OCI-LY1 (cell line): ENCODE data around the gene S100PBP.

Source experiments
- H2AFZ ChIP-seq: fragments of 200-600 bp; sonication (generic), shearing (Covaris generic); 2 replicates; pipeline ENCODE4 v1.6.0; 2014; ENCODE audit warnings: antibody characterized with exemption, mild to moderate bottlenecking, low read length
- H3F3A ChIP-seq: fragments of 200-600 bp; sonication (generic), shearing (Covaris generic); 2 replicates; pipeline ENCODE4 v1.6.0; 2014; ENCODE audit warnings: mild to moderate bottlenecking, antibody characterized with exemption, low read length, moderate library complexity; ENCODE audit not compliant: insufficient read depth
- H3K27ac ChIP-seq: fragments of 200-600 bp; sonication (generic); 2 replicates; pipeline ENCODE4 v1.5.1; 2014; ENCODE audit warnings: low read length, mixed run types, mild to moderate bottlenecking, low read depth; ENCODE audit not compliant: poor library complexity, severe bottlenecking
- H3K27me3 ChIP-seq: fragments of 200-600 bp; sonication (generic); 2 replicates; pipeline ENCODE4 v1.6.0; 2014; ENCODE audit warnings: antibody characterized with exemption, mild to moderate bottlenecking, low read length, moderate library complexity; ENCODE audit not compliant: insufficient read depth
- H3K36me3 ChIP-seq: fragments of 200-600 bp; sonication (generic); 2 replicates; pipeline ENCODE4 v1.6.1; 2014; ENCODE audit warnings: mild to moderate bottlenecking, antibody characterized with exemption, low read length, moderate library complexity, mixed read lengths; ENCODE audit not compliant: insufficient read depth
- H3K4me1 ChIP-seq: fragments of 200-600 bp; sonication (generic); 2 replicates; pipeline ENCODE4 v1.5.1; 2014; ENCODE audit warnings: mild to moderate bottlenecking, low read length, moderate library complexity; ENCODE audit not compliant: insufficient read depth, severe bottlenecking
- H3K4me2 ChIP-seq: fragments of 200-600 bp; sonication (generic), shearing (Covaris generic); 2 replicates; pipeline ENCODE4 v1.6.1; 2014; ENCODE audit warnings: low read length
- H3K4me3 ChIP-seq: fragments of 200-600 bp; sonication (generic); 2 replicates; pipeline ENCODE4 v1.5.1; 2014; ENCODE audit warnings: low read length, low read depth, mild to moderate bottlenecking, mixed read lengths; ENCODE audit not compliant: poor library complexity, severe bottlenecking
- H3K79me2 ChIP-seq: fragments of 200-600 bp; shearing (Covaris generic); 2 replicates; pipeline ENCODE4 v1.6.1; 2016; ENCODE audit warnings: mixed run types, low read length, mixed read lengths; ENCODE audit not compliant: insufficient read depth
- H3K9ac ChIP-seq: fragments of 200-600 bp; sonication (generic), shearing (Covaris generic); 2 replicates; pipeline ENCODE4 v1.6.1; 2014; ENCODE audit warnings: mild to moderate bottlenecking, low read length, mixed read lengths
- H3K9me2 ChIP-seq: fragments of 200-600 bp; sonication (generic), shearing (Covaris generic); 2 replicates; pipeline ENCODE4 v1.6.1; 2014; ENCODE audit warnings: low read depth, mild to moderate bottlenecking, low read length, mixed read lengths
- H3K9me3 ChIP-seq: fragments of 200-600 bp; shearing (Covaris generic); 2 replicates; pipeline ENCODE4 v1.6.1; 2014; ENCODE audit warnings: low read length, mixed read lengths
- H4K20me1 ChIP-seq: fragments of 200-600 bp; sonication (generic), shearing (Covaris generic); 2 replicates; pipeline ENCODE4 v1.6.0; 2016; ENCODE audit warnings: mild to moderate bottlenecking, low read length; ENCODE audit not compliant: insufficient read depth
- CTCF ChIP-seq: fragments of 200-600 bp; sonication (generic), shearing (Covaris generic); IDR thresholded peaks from 2 replicates; pipeline ENCODE4 v1.5.1; 2017; ENCODE audit warnings: mild to moderate bottlenecking, antibody characterized with exemption, low read length, moderate library complexity, mixed read lengths
- EZH2 ChIP-seq: fragments of 200-600 bp; sonication (generic), shearing (Covaris generic); IDR thresholded peaks from 2 replicates; pipeline ENCODE4 v1.8.0; 2017; ENCODE audit warnings: borderline replicate concordance, mixed run types, mild to moderate bottlenecking, antibody characterized with exemption, low read length, moderate library complexity, mixed read lengths

S100PBP gene

GRCh38 chr1:32858791-32859190, 41.3 kb downstream of the S100PBP start:
- Histone ChIP-seq H3K27ac (no peak overlapping the region), H4K20me1 (no peaks in the 10 kb centered on the region), H3K4me2 (no peak overlapping the region), H3K27me3 (no peaks in the 10 kb centered on the region), H3K4me1 (no peaks in the 10 kb centered on the region), H3K9me2 (no peaks in the 10 kb centered on the region), H3K9ac (no peak overlapping the region), H3K79me2 (no peaks in the 10 kb centered on the region), H3K4me3 (no peak overlapping the region), H3K9me3 (no peaks in the 10 kb centered on the region), H3F3A (no peaks in the 10 kb centered on the region), H2AFZ (no peak overlapping the region), H3K36me3 (peaks cover 31% of the 10 kb centered on the region; the same call in 1 of the 2 replicates)
- TF ChIP-seq EZH2 (no peak), CTCF (no peak)

- no peaks in the 10 kb centered on the region for H3K27me3 ChIP-seq
- H3K9me3 ChIP-seq: no peaks in the 10 kb centered on the region
- H3K9ac ChIP-seq: no peak overlapping the region
- no peaks in the 10 kb centered on the region for H3K9me2 ChIP-seq
- H3K4me2 ChIP-seq: no peak overlapping the region
- H3K36me3 ChIP-seq: peaks cover 20% of the 10 kb centered on the region; the same call in 1 of the 2 replicates
- H3F3A ChIP-seq: no peaks in the 10 kb centered on the region
- H3K27ac ChIP-seq: no peak overlapping the region
- no peaks in the 10 kb centered on the region for H4K20me1 ChIP-seq
- TF ChIP-seq EZH2: no peak
- TF ChIP-seq CTCF: no peak
- no peaks in the 10 kb centered on the region for H3K4me1 ChIP-seq
- H3K4me3 ChIP-seq: no peak overlapping the region
- H2AFZ ChIP-seq: no peak overlapping the region
- H3K79me2 ChIP-seq: no peaks in the 10 kb centered on the region
Measured at GRCh38 chr1:32859915-32860314, 42.5 kb downstream of the S100PBP start.

GRCh38 chr1:32860566-32860965, 43.1 kb downstream of the S100PBP start:
- Histone ChIP-seq H3K4me3 (no peak overlapping the region), H3K9me3 (no peaks in the 10 kb centered on the region), H3K9me2 (no peaks in the 10 kb centered on the region), H3K4me1 (no peaks in the 10 kb centered on the region), H3K79me2 (no peaks in the 10 kb centered on the region), H3K27ac (no peak overlapping the region), H3K4me2 (no peak overlapping the region), H4K20me1 (no peaks in the 10 kb centered on the region), H3K27me3 (no peaks in the 10 kb centered on the region), H2AFZ (no peak overlapping the region), H3K9ac (no peak overlapping the region), H3F3A (no peaks in the 10 kb centered on the region), H3K36me3 (peaks cover 18% of the 10 kb centered on the region; the same call in 1 of the 2 replicates)
- no peak for TF ChIP-seq CTCF
- no peak for TF ChIP-seq EZH2
